ENCODE data around the gene FADS3. TPM values are rescaled to one million over a fixed set of nuclear protein-coding genes. Genes with fewer than 3 reads are reported as not detected.

The FADS3 gene, protein sequence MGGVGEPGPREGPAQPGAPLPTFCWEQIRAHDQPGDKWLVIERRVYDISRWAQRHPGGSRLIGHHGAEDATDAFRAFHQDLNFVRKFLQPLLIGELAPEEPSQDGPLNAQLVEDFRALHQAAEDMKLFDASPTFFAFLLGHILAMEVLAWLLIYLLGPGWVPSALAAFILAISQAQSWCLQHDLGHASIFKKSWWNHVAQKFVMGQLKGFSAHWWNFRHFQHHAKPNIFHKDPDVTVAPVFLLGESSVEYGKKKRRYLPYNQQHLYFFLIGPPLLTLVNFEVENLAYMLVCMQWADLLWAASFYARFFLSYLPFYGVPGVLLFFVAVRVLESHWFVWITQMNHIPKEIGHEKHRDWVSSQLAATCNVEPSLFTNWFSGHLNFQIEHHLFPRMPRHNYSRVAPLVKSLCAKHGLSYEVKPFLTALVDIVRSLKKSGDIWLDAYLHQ
- 42.9 to 73.0 TPM (median 68.0 TPM) in 5 replicates for total RNA-seq (2022; extraction: Qiagen RNA extraction; ENCODE audit: low read depth)

GRCh38 chr11:61891331-61892084, at the start of gene FADS3:
FADS3 (minus strand) TSS chr11:61891545; CDS start chr11:61891381, 164 bp downstream.

DNA sequence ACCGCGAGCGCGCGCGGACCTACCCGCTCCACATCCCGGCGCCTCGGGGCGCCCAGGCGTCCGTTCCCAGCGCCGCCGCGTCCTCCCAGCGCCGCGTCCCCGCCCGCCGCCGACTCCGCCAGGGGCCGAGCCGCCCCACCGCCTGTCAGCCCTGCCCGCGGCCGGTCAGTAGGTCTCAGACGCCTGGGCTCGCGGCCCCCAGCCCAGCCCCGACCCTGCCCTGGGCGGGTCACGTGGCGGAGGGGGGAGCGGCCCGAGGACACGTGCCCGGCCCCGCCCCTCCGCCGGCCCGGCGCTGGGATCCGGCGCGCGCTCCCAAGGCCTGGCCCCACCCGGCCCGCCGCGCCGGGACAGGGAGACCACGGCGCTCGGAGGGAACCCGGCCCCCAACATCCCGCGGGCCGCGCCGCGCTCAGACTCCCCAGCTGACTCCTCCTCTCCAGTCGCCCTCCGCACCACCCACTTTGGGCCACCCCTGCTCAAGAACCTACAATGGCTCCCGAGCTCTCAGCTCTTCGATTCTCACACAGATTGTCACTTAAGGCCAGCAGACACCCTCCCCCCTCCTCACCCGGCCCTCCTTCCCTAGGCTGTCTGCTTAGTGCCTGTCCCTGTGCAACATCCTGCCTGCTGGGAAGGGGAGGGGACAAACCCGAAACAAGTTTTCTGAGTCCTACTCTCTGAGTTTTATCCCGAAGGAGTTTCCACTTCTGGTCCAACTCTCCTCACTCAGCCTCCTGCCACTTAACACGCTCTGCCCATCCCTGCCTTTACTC, 26.2 kb upstream of the FADS3 start, which contains the start of gene RAB3IL1:
RAB3IL1 (minus strand) TSS at position 233 of the 776 bp plus-strand sequence; CDS start at position 34, 199 bp downstream.

DNA sequence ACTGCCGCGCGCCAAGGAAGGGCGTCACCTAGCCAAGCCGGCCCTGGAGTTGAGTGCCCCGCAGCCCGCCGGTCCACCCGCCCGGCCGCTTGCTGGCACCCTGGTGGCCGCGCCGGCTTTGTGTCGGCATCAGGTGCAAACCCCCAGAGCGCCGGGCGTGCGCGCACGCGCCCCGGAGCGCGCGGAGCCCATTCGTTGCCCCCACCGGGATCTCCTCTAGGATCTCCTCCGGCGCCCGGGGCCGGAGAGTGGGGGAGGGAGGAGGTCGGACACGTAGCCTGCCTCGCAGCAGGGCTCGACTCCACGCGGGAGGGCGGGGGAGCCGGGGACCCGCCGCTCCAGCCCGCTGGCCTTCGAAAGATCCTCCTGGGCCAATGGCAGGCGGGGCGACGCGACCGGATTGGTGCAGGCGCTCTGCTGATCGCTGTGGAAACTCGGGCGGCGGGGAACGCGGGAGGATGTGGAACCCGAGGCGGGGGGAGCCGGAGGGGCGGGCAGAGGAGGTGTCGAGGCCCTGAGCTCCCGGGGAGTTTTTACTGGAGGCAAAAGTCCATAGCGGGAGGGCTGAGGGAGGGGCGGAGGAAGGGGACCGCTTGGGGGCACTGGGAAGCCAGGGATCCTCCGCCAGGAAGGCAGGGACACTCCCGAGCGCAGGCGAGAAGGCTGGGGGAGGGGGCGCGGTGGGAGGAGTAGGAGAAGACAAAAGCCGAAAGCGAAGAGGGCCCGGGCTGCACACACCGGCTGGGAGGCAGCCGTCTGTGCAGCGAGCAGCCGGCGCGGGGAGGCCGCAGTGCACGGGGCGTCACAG, 63.6 kb downstream of the FADS3 start, which contains the start of gene FADS2:
FADS2 (plus strand) TSS at position 730 of the 808 bp plus-strand sequence. CDS start 91 bp downstream, outside the sequence.

Other genes starting within 250 kb of the FADS3 start
- 3.1 to 6.7 TPM (median 6.3 TPM) in 5 replicates for gene DAGLA, start 211.2 kb downstream of the FADS3 start, total RNA-seq (2022; extraction: Qiagen RNA extraction; ENCODE audit: low read depth)
- gene MYRF, start 138.9 kb downstream of the FADS3 start, total RNA-seq (2022; extraction: Qiagen RNA extraction; ENCODE audit: low read depth) = 11.2 to 24.6 TPM (median 20.8 TPM) in 5 replicates
- gene TMEM258, start 98.9 kb downstream of the FADS3 start, total RNA-seq (2022; extraction: Qiagen RNA extraction; ENCODE audit: low read depth) = 198 to 277 TPM (median 228 TPM) in 5 replicates
- gene FEN1, start 98.6 kb downstream of the FADS3 start, total RNA-seq (2022; extraction: Qiagen RNA extraction; ENCODE audit: low read depth) = 89.1 to 118 TPM (median 96.6 TPM) in 5 replicates
- gene FADS1, start 74.5 kb downstream of the FADS3 start, total RNA-seq (2022; extraction: Qiagen RNA extraction; ENCODE audit: low read depth) = 129 to 194 TPM (median 173 TPM) in 5 replicates
- gene FADS2, start 63.2 kb downstream of the FADS3 start, total RNA-seq (2022; extraction: Qiagen RNA extraction; ENCODE audit: low read depth) = 263 to 399 TPM (median 322 TPM) in 5 replicates
- gene RAB3IL1, start 26.0 kb upstream of the FADS3 start, total RNA-seq (2022; extraction: Qiagen RNA extraction; ENCODE audit: low read depth) = 12.0 to 17.9 TPM (median 15.9 TPM) in 5 replicates
- gene BEST1, start 58.8 kb upstream of the FADS3 start, total RNA-seq (2022; extraction: Qiagen RNA extraction; ENCODE audit: low read depth) = 1.0 to 5.0 TPM (median 1.5 TPM) in 5 replicates
- gene FTH1, start 76.1 kb upstream of the FADS3 start, total RNA-seq (2022; extraction: Qiagen RNA extraction; ENCODE audit: low read depth) = 12,361 to 21,234 TPM (median 18,385 TPM) in 5 replicates
- gene INCENP, start 232.5 kb upstream of the FADS3 start, total RNA-seq (2022; extraction: Qiagen RNA extraction; ENCODE audit: low read depth) = 45.1 to 58.3 TPM (median 56.8 TPM) in 5 replicates

Data from A549 treated with ZK216348 at 1 μM for 4 hours (cell line).